Stimulated activated CD4-positive, alpha-beta T cell treated with anti-CD3 and anti-CD28 coated beads, Interleukin-2, amount 100 ng/mL, for 4 hours (primary cell): ENCODE results near the gene SLC12A7.

Source experiments
- DNase-seq: peaks from one replicate; pipeline ENCODE4 v3.0.0-alpha.2; 2020; ENCODE audit warnings: low read depth

Gene SLC12A7

DNA sequence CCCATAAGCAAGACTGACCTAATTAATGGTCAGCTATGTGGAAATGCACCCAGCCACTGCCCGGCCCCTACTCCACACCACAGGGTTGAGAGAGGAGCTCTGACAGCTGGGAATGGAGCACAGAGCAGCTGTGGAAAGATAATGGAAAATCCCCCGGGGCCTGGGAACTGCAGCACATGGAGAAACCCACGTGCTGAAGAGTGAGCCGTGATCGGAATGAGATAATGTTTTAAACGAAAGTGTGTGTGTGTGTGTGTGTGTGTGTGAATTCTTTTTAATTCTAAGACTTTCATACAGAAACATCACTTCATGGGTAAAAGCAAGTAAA lies 13.1 kb upstream of the SLC12A7 start:
- no peak for DNase-seq

DNA sequence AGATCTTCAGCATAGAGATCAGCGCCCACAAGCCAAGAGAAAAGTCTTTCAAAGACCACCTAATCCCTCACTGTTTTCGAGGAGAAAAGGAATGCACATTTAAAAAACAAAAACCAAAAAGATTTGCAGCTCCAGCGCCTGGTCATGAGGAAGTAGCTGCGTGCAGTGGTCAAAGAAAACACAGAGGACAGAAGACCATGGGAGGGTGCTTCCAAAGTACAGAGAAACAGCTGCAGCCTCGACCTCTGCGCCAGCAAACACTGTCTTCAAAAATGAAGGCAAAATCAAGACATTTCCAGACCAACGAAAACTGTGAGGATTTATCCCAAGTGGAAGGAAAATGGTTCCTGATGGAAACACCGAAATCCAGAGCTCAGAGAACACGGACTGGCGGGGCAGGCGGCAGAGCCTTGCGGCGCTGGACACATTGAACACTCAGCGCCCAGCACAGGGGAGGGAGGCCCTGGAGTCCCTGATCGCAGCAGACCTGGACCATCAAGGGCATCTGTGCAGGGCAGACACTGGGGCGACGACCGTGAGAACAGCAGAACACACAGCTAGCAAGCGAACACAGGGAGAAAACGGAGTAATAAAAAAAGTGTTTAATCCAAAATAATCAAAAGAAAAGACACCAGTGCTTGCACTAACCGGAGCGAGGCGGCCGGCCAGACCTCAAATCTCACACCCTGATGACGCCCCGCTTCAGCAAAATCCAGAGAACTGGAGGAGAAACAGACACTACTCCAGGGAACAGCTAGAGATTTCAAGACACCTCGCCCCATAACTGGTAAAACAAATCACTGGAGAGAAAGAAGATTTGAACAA lies 12.6 kb upstream of the SLC12A7 start:
- DNase-seq = no peak

DNA sequence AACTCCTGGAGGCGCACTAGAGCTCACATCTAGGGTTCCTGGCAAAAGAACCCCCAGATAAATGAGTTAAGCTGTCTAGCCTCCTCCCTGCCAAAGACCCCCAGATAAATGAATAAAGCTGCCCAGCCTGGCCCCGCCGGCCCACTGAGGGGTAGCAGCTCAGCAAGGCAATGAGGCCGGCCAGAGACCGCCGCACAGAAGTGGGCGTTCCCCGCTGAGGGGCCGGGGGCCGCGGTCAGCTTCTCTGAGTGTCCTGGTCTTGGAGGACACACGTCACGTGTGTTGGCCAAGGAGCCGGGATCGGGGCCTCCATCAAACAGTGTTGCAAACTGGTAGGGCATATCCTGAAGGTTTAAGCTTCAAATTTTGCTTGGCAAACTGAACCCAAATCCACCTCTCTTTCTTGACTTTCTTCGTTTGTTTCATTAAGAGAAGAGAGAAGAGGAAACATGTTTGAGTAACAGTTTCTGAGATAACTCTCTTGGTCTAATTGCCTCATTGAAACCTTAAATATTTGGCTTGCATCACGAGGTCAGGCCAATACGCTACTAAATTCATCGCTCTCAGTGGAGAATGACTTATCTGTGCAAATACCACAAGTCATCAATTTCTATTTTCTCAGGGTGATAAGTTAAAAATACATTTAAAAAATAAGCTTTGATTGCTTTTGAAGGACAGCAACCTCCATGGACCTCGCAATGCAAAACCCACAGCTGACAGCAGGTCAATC lies 11.7 kb upstream of the SLC12A7 start:
- no peak for DNase-seq

DNA sequence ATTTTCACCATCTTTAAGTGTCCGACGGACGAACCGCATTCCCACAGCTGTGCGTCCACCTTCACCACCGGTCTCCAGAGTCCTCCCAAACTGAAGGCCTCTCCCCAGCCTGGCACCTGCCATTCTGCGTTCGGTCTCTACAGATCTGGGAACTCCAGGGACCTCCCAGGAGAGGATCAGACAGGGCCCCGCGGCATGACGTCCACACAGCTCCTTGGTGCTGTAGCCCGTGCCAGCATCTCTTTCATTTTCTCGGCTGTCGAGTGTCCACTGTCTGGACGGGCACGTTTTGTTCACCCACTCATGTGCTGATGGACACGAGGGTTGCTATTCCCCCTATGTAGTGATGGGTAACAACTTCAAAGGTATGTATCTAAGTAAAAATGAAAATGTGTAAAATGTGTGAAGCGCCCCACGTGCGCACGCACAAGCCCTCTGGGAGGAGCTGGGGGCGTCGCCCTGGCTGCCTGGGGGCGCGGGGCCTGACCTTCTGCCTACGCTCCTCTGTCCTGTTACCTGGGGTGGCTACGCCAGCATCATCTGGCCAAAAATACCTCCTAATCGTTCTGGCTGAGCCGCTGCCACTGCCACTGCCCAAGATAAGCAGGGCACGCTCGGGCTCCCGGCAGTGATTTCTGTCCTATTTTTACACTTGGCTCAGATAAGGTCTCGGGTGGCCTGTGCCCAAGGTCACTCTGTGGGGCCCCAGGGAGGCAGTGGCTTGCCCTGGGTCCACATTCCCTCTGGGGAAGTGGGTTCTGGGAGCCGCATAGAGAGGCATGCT lies 10.8 kb upstream of the SLC12A7 start:
- DNase-seq = no peak

DNA sequence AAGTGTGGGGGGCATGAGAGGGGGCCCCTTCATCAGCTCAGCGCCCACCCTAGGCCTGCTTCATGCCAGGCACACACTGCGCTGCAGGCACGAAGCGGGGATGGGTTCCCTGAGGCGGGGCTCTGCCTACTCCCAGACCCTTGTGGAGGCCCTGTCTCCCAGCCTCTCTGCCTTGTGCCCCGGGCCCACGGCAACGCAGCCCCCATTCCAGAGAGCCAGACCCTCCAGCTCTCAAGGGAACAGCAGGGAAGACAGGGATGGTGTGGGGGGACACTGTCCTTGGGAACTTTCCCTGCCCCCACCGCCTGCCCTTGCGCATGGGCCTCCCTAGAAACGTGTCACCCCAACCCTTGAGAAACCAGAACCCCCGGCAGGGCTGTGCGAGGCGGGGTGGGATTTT lies 10.0 kb upstream of the SLC12A7 start:
- no peak for DNase-seq

- no peak for DNase-seq
Observed at GRCh38 chr5:1121044-1121443, 9.2 kb upstream of the SLC12A7 start.

GRCh38 chr5:1120236-1120999 lies 8.6 kb upstream of the SLC12A7 start:
- DNase-seq = no peak

DNA sequence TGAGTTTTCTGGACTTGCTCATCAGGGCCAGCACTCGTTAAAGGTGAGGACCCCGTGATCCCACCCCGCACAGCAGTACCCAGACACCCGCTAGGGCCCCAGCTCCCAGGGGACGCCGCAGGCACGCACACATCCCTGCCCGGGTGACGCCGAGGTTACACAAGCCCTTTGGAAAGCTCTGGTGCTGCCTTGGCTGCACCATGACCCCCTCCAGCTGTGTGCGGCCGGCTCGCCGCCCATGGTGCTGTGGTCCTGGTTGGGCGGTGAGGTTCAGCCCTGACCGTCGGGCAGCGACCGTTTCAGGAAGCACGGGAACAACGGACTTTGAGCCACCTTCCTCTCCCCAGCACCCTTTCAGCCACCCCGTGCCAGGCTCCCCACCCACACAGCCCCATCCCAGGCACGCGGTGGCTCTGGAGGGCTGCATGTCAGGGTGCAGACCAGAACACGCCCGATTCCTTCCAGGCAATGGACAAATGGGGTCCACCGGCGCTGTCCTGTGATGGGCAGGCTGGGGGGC lies 7.5 kb upstream of the SLC12A7 start:
- DNase-seq = no peak

DNA sequence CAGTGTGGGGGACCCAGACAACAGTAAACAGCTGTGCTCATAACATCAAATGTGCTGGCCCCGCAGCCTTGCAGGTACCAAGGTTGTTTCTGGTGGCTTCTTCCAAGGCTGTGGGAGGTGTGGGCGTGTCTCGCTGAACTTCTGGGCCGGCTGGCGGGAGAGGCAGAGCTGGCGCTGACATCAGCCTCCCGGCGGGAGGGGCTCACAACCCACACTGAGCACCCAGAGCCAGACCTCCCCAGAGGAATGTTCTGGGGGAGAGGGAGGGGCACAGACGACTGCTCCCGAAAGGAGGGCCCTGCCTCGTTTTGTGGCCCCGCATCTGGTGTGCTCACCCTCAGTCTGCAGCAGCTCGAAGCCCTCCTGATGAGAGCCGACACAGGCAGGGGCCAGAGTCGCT lies 6.9 kb upstream of the SLC12A7 start:
- peak; percentile 35 for DNase-seq

GRCh38 chr5:1118231-1118698 lies 6.4 kb upstream of the SLC12A7 start:
- no peak for DNase-seq

DNA sequence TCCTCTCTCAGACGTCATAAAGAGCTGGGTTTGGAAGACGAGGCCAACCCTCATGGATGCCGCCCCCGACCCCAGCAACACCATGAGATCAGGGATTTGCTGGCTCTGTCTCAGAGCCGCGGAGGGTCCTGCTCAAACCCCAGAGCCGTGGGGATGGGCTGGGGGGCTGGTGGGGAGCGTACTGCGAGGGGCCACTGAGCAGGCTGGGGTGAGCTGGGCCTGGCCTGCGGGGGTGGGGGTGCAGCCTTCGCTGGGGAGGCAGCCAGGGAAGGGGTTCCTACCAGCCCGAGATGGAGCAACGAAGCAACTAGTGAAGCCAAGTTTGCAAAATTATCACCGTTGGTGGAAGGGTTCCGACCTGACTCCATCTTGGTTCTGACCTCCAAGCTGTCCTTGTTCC lies 5.1 kb upstream of the SLC12A7 start:
- no peak for DNase-seq

DNA sequence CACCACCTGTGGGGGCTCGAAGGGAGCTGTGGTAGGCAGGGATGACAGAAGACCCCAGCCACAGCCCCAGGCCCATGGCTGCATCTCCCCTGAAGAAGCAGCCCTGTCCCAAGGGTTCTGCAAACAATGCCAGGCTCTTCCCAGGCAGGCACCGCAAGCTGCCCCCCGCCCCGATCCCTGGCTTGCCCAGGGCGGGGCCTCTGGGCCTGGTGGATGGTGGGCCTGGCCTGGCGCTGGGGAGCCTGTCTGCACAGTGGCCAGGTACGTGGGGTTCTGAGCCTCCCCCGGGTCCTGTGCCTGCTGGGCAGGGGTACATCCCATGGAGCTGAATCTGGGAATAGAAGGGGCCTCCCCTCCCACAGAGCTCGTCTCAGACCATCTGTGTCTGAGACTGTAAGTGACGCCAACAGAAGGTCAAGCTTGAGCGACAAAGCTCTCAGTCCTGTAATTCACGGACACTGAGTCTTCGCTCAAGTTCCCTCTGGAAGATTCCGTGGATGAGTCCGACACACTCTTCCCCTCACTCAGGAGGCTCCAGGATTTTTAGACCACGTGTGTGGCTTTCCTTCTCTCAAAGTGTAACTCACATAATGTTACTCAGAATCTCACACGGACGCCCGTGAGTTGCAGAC lies 4.4 kb upstream of the SLC12A7 start:
- DNase-seq = no peak

DNA sequence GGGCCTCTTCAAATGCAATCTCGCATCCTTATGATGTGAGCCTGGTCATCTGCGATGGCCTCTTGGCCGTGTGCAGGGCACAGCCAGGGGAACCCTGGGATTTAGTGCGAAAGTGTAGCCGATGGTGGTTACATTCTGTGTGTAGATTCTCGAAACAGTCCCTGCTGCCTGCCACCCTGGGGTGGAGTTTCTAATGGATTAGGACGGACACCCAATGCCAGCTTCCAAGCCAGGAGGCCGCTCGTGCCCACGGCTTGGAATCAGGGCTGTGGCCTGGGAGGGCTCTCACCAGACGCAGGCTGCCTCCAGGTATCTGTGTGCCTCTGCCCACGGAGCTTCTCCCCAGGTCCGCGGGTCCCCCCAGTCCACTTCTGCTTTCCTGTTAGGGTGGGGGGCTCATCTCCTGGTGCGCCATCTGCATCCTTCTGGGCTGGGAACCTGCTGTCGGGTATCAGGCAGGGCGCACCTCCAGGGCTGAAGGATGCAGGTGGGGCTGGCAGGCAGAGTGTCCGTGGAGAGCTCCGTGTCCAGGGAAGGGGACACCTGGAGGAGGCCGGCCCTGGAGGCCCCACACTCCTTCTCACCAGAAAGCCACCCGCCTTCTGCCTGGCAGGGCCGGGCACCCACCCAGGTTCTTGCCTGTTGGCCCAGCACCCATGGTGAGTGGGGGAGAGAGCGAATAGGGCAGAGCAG lies 3.4 kb upstream of the SLC12A7 start:
- DNase-seq = no peak

- DNase-seq = no peak
Observed at GRCh38 chr5:1113805-1114586, 2.1 kb upstream of the SLC12A7 start.

DNA sequence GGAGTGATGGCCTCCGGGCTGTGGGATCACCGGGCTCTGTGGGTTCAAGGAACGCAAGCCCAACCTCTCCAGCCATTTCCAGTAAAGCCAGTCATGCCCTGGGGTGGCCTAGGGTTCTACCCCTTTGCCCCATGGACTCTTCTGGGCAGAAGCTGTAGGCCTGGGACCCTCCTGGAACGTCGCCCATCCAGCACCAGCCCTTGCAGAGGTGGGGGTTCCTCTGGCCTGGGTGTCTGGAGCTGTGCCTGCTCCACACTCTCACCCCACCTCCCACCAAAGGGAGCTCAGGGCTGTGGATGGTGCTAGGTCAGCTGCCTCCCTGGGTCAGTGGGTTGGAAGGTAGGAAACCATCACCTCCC lies 1.4 kb upstream of the SLC12A7 start:
- no peak for DNase-seq

- no peak for DNase-seq
Observed at GRCh38 chr5:1112596-1113331, 901 bp upstream of the SLC12A7 start.

DNA sequence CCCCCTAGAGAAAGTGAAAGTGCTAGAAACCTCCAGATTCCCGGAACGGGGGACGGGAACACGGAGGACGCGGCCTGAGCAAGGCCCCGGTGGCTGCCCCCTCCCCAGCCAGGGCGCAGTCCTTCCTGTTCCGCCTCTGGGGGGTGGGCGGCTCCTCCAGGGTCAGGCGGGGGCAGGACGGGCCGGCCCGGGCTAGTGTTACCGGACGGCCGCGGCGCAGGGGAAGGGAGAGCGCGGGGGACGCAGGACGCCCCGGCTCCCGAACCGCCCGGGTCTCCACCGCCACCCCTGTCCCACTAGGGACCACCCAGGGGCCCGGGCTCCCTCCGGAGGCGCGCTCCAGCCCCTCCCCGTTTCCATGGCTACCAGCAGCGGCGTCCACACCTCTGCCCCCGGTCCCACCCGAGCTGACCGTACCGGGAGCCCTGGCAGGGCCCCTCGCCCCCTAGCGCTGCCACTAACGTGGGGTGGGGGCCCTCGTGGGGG lies 579 bp downstream of the SLC12A7 start:
- no peak for DNase-seq

- no peak for DNase-seq
Observed at GRCh38 chr5:1110307-1111240, 1.3 kb downstream of the SLC12A7 start.
